Upper lobe of left lung (tissue), 4 donors: Measurements from ENCODE around the gene ZNF33A.

Source experiments
- CTCF ChIP-seq, 6 experiments: fragments of 450-650 bp in 4 of 6; fragments of 200-600 bp in 2 of 6; sonication (generic) in 2 of 6; IDR thresholded peaks; one replicate each; pipeline ENCODE4 v1.5.1; 2016 to 2019; ENCODE audit warnings: antibody characterized with exemption in 6 of 6
- POLR2A ChIP-seq, 4 donors: fragments of 450-650 bp; IDR thresholded peaks; one replicate each; pipeline ENCODE4 v1.5.1; 2016 to 2017; ENCODE audit warnings: antibody characterized with exemption in 4 of 4, mild to moderate bottlenecking in 2 of 4
- POLR2AphosphoS5 ChIP-seq, 2 donors: sonication (generic); formaldehyde crosslinking; IDR thresholded peaks; one replicate each; pipeline ENCODE4 v1.5.1; 2017; ENCODE audit warnings: antibody characterized with exemption in 2 of 2

GRCh38 chr10:37991655-37992054, 18.8 kb upstream of the ZNF33A start:
- TF ChIP-seq CTCF (IDR thresholded peaks at IDR 0.05) (no peak), POLR2A (IDR thresholded peaks at IDR 0.05) (no peak), POLR2AphosphoS5 (IDR thresholded peaks at IDR 0.05) (no peak)
